NCI-H2171 treated with DMSO at 0.1 percent for 48 hours (cell line): Measurements from ENCODE around the gene ZMIZ1.
A peak's percentile ranks its signal among the peaks of the same experiment; 100 is the strongest.

Experiments
- DNase-seq: peaks from one replicate; lab custom pipeline; 2025; lab: John Stamatoyannopoulos, UW

The ZMIZ1 gene

GRCh38 chr10:79063661-79064492 lies 4.9 kb upstream of the ZMIZ1 start:
- no peak for DNase-seq

GRCh38 chr10:79065091-79065551 lies 3.6 kb upstream of the ZMIZ1 start:
- DNase-seq, result no peak

GRCh38 chr10:79065853-79066252 lies 2.9 kb upstream of the ZMIZ1 start:
- no peak for DNase-seq

GRCh38 chr10:79066411-79067240 lies 2.1 kb upstream of the ZMIZ1 start:
- DNase-seq, result peak; percentile 43

GRCh38 chr10:79067241-79068202 lies 1.2 kb upstream of the ZMIZ1 start:
- peak; percentile 80 for DNase-seq

- no peak for DNase-seq
These were observed 584 bp upstream of the ZMIZ1 start for GRCh38 chr10:79068203-79068561.

GRCh38 chr10:79069325-79070080 lies 737 bp downstream of the ZMIZ1 start:
- peak; percentile 6 for DNase-seq

- no peak for DNase-seq
These were observed 1.4 kb downstream of the ZMIZ1 start for GRCh38 chr10:79070081-79070605.

GRCh38 chr10:79070606-79071395 lies 2.0 kb downstream of the ZMIZ1 start:
- DNase-seq, result peak; percentile 60

GRCh38 chr10:79071396-79071923 lies 2.7 kb downstream of the ZMIZ1 start:
- DNase-seq, result no peak

- no peak for DNase-seq
These were observed 3.3 kb downstream of the ZMIZ1 start for GRCh38 chr10:79072041-79072441.

- DNase-seq, result no peak
These were observed 4.4 kb downstream of the ZMIZ1 start for GRCh38 chr10:79072994-79073645.

- peak; percentile 2 for DNase-seq
These were observed 5.1 kb downstream of the ZMIZ1 start for GRCh38 chr10:79073784-79074432.

GRCh38 chr10:79074732-79075131 lies 6.0 kb downstream of the ZMIZ1 start:
- peak; percentile 73 for DNase-seq

GRCh38 chr10:79075418-79075817 lies 6.7 kb downstream of the ZMIZ1 start:
- no peak for DNase-seq

- DNase-seq, result no peak
These were observed 8.9 kb downstream of the ZMIZ1 start for GRCh38 chr10:79077488-79078173.

GRCh38 chr10:79078367-79079053 lies 9.7 kb downstream of the ZMIZ1 start:
- no peak for DNase-seq

GRCh38 chr10:79079054-79079397 lies 10.3 kb downstream of the ZMIZ1 start:
- no peak for DNase-seq
